ENCODE results near the gene CENPL. TPM values are rescaled to one million over a fixed set of nuclear protein-coding genes. Genes with fewer than 3 reads are reported as not detected.

The CENPL gene
- total and polyA plus RNA-seq, 2 of the 8 experiments (the other 6 are each of a cell fraction or from before 2014, with no cell fraction given), result 6.6 to 16.0 TPM

GRCh38 chr1:173771560-173771959 lies 53.1 kb downstream of the CENPL start:
- Histone ChIP-seq H3K9ac (replicated peaks in 1 of 4; ENCODE audit: extremely low read depth in 1 of 4, low read depth in 3 of 4, low read length in 3 of 4) (no peak overlapping the region), H3K79me2 (ENCODE audit: control insufficient read depth in 1 of 2, insufficient read depth in 2 of 2, low read length in 2 of 2) (no peaks in the 10 kb centered on the region), H3K27ac (ENCODE audit: low read depth, low read length) (no peak overlapping the region), H2BK20ac (ENCODE audit: low read length) (no peak overlapping the region), H2AFZ (ENCODE audit: low read length) (no peak overlapping the region), H3K56ac (replicated peaks; ENCODE audit: insufficient read length, low read depth, low read length) (no peak overlapping the region), H2AK5ac (ENCODE audit: low read depth, low read length) (no peak overlapping the region), H2BK12ac (ENCODE audit: low read depth, low read length) (no peak overlapping the region), H3K18ac (ENCODE audit: extremely low read depth, low read length) (no peak overlapping the region), H2BK15ac (ENCODE audit: low read length) (no peak overlapping the region), H4K5ac (ENCODE audit: insufficient read length, low read depth, low read length) (no peak overlapping the region), H3K4me1 (replicated peaks in 1 of 4; ENCODE audit: control insufficient read depth in 3 of 4, insufficient read depth in 4 of 4, low read length in 3 of 4) (no peaks in the 10 kb centered on the region), H3K23ac (ENCODE audit: insufficient read length) (no peak overlapping the region), H3K36me3 (ENCODE audit: control insufficient read depth in 2 of 4, insufficient read depth in 4 of 4, low read length in 3 of 4) (peaks cover 0 to 7% (median 1%) of the 10 kb centered on the region in 4 experiments; a peak in 4 of 8 replicates), H3K27me3 (replicated peaks in 1 of 4; ENCODE audit: control insufficient read depth in 3 of 4, extremely low read depth in 1 of 4, insufficient read depth in 3 of 4, low read length in 3 of 4) (no peaks in the 10 kb centered on the region), H3K4me3 (ENCODE audit: extremely low read depth in 1 of 4, insufficient read depth in 2 of 4, low read depth in 3 of 4, low read length in 4 of 4) (no peak overlapping the region), H3K79me1 (ENCODE audit: low read depth, low read length) (no peaks in the 10 kb centered on the region), H4K8ac (ENCODE audit: extremely low read depth, insufficient read depth, low read length) (no peak overlapping the region), H4K91ac (replicated peaks; ENCODE audit: insufficient read length, low read length) (no peak overlapping the region), H3K4ac (replicated peaks; ENCODE audit: insufficient read length, low read depth, low read length) (no peak overlapping the region), H3K23me2 (ENCODE audit: low read depth, low read length) (no peaks in the 10 kb centered on the region), H3K4me2 (ENCODE audit: insufficient read depth in 1 of 2, low read depth in 2 of 2, low read length in 2 of 2) (no peak overlapping the region), H2BK120ac (replicated peaks; ENCODE audit: low read depth, low read length) (no peak overlapping the region), H2BK5ac (ENCODE audit: low read depth, low read length) (no peak overlapping the region), H3K14ac (ENCODE audit: insufficient read length) (no peak overlapping the region), H4K20me1 (replicated peaks in 1 of 2; ENCODE audit: control insufficient read depth in 1 of 2, insufficient read depth in 2 of 2, low read length in 2 of 2) (peaks cover 0 to 1% of the 10 kb centered on the region in 2 experiments), H3K9me3 (ENCODE audit: insufficient read depth in 2 of 2, low read depth in 1 of 2, low read length in 1 of 2) (no peaks in the 10 kb centered on the region)
- no peak for TF ChIP-seq NANOG (IDR thresholded peaks at IDR 0.05; ENCODE audit: insufficient read depth, low read depth, low read length, poor library complexity, severe bottlenecking)
- TF ChIP-seq CTBP2 (IDR thresholded peaks at IDR 0.05; ENCODE audit: borderline replicate concordance, insufficient read depth, insufficient read length, low read length), result no peak
- TF ChIP-seq SUZ12 (IDR thresholded peaks at IDR 0.05; ENCODE audit: low read length), result no peak
- no peak for TF ChIP-seq RXRA (IDR thresholded peaks at IDR 0.05; ENCODE audit: insufficient read depth, low read depth, low read length)
- TF ChIP-seq E2F6 (IDR thresholded peaks at IDR 0.05), result no peak
- no peak for TF ChIP-seq NRF1 (IDR thresholded peaks at IDR 0.05; ENCODE audit: low read depth, low read length)
- no peak for TF ChIP-seq BACH1 (IDR thresholded peaks at IDR 0.05; ENCODE audit: low read length)
- no peak for TF ChIP-seq CBX5 (IDR thresholded peaks at IDR 0.05; ENCODE audit: low read depth, low read length)
- CTCF ChIA-PET (ENCODE audit: partially characterized antibody), result interaction anchor here (0.6 to 1.6 kb wide), 2 partner anchors 13 to 19 kb away, joined by 4 to 9 read pairs; no protein-coding TSS in a partner anchor
- FAIRE-seq (no peak), DNase-seq (ENCODE audit: low read depth in 1 of 2, low spot score in 2 of 2) (no peak)
- POLR2A ChIA-PET (ENCODE audit: partially characterized antibody), result interaction anchor here (1.2 to 1.3 kb wide), 2 partner anchors 53 to 96 kb away, joined by 4 read pairs; partner anchors contain the start of genes CENPL, DARS2, GAS5 and ZBTB37
- WGBS, 2 experiments (ENCODE audit: extremely low coverage in 1 of 2, insufficient coverage in 1 of 2, insufficient read length in 1 of 2, insufficient replicate concordance in 2 of 2, low coverage in 1 of 2, low lambda C conversion rate in 2 of 2, missing lambda C conversion rate in 1 of 2), result 75% methylated on average over 1 of the region's 1 CpG; no CpG with 5 or more reads in 1 of the 2 experiments
